PC-9 (cell line): Measurements from ENCODE around the gene ADARB2. TPM values are rescaled to one million over a fixed set of nuclear protein-coding genes. Genes with fewer than 3 reads are reported as not detected.

Experiments
- BruUV-seq: library from RNA; stranded (reverse); fragments of 400-500 nt; replicated peaks from 2 replicates; lab custom pipeline; 2021; lab: Mats Ljungman, UMichigan
- CTCF ChIA-PET: fragments of 300-600 bp; sonication (Branson Sonifier 250); formaldehyde crosslinking; loops from one replicate; lab custom pipeline; 2022; ENCODE audit warnings: antibody characterized with exemption; lab: Charles Lee
- POLR2A ChIA-PET: fragments of 300-600 bp; sonication (Branson Sonifier 250); formaldehyde crosslinking; loops from one replicate; lab custom pipeline; 2022; ENCODE audit warnings: antibody characterized with exemption; ENCODE audit not compliant: unreplicated experiment; lab: Charles Lee
- DNase-seq, 2 experiments: peaks; one replicate each; pipeline versions ENCODE4 v3.0.0 to v3.0.0-alpha.2; 2015 to 2022; ENCODE audit warnings: mixed read lengths in 1 of 2
- H2AFZ ChIP-seq: fragments of 200-600 bp; sonication (generic); 2 replicates; pipeline ENCODE4 v1.8.1; 2017; ENCODE audit warnings: antibody characterized with exemption
- H3F3A ChIP-seq: fragments of 200-600 bp; sonication (generic); 2 replicates; pipeline ENCODE4 v1.8.1; 2017; ENCODE audit warnings: antibody characterized with exemption, mild to moderate bottlenecking, low read depth; ENCODE audit not compliant: insufficient read depth
- H3K27ac ChIP-seq: fragments of 200-600 bp; sonication (generic); 2 replicates; pipeline ENCODE4 v1.6.1; 2016; ENCODE audit warnings: mixed run types
- H3K27me3 ChIP-seq: fragments of 200-600 bp; sonication (generic); 2 replicates; pipeline ENCODE4 v1.6.1; 2016; ENCODE audit warnings: low read depth, mixed run types; ENCODE audit not compliant: insufficient read depth
- H3K36me3 ChIP-seq: fragments of 200-600 bp; sonication (generic); 2 replicates; pipeline ENCODE4 v1.6.1; 2016; ENCODE audit warnings: low read depth, mixed run types
- H3K4me1 ChIP-seq: fragments of 200-600 bp; sonication (generic); replicated peaks from 2 replicates; pipeline ENCODE4 v1.6.1; 2016; ENCODE audit warnings: mixed run types; ENCODE audit not compliant: insufficient read depth
- H3K4me2 ChIP-seq: fragments of 200-600 bp; sonication (generic); 2 replicates; pipeline ENCODE4 v1.6.1; 2017; ENCODE audit warnings: mixed run types
- H3K4me3 ChIP-seq: fragments of 200-600 bp; sonication (generic); 2 replicates; pipeline ENCODE4 v1.6.1; 2016; ENCODE audit warnings: mixed run types
- H3K79me2 ChIP-seq: fragments of 200-600 bp; sonication (generic); 2 replicates; pipeline ENCODE4 v1.6.1; 2017; ENCODE audit warnings: low read depth, mixed run types
- H3K9me2 ChIP-seq: fragments of 200-600 bp; sonication (generic); 2 replicates; pipeline ENCODE4 v1.8.1; 2017; ENCODE audit warnings: mild to moderate bottlenecking; ENCODE audit not compliant: insufficient read depth
- H3K9me3 ChIP-seq: fragments of 200-600 bp; sonication (generic); 2 replicates; pipeline ENCODE4 v1.8.1; 2016; ENCODE audit warnings: low read depth; ENCODE audit not compliant: insufficient read depth
- H4K20me1 ChIP-seq: fragments of 200-600 bp; sonication (generic); 2 replicates; pipeline ENCODE4 v1.8.1; 2017; ENCODE audit not compliant: insufficient read depth
- EZH2 ChIP-seq: fragments of 200-600 bp; sonication (generic); IDR thresholded peaks from 2 replicates; pipeline ENCODE4 v1.8.0; 2017; ENCODE audit warnings: antibody characterized with exemption, low read depth
- intact Hi-C: fragments of 100-400 bp; cut with micrococcal nuclease; formaldehyde crosslinking; loops from one replicate; pipeline ENCODE4 v1.10.0; 2022; ENCODE audit not compliant: unreplicated experiment
- total RNA-seq: library from RNA; stranded (reverse); gene quantifications from 2 replicates; pipeline ENCODE4 v1.2.3, GENCODE V29; 2021
- TF ChIP-seq, protein P1 (sequence below): fragments of 200-600 bp; sonication (generic); conservative IDR thresholded peaks from 2 replicates; pipeline ENCODE4 v1.6.1; 2017; ENCODE audit warnings: mixed run types, antibody characterized with exemption, mild to moderate bottlenecking, moderate library complexity

ADARB2 gene
- total RNA-seq, 1 experiment from 2014 or later, result not detected

GRCh38 chr10:1531883-1532597 is 205.3 kb downstream of the ADARB2 start:
- no peak for DNase-seq
- CTCF ChIA-PET, result no interaction called here
- no peak overlapping the region for H3K4me3 ChIP-seq

DNA sequence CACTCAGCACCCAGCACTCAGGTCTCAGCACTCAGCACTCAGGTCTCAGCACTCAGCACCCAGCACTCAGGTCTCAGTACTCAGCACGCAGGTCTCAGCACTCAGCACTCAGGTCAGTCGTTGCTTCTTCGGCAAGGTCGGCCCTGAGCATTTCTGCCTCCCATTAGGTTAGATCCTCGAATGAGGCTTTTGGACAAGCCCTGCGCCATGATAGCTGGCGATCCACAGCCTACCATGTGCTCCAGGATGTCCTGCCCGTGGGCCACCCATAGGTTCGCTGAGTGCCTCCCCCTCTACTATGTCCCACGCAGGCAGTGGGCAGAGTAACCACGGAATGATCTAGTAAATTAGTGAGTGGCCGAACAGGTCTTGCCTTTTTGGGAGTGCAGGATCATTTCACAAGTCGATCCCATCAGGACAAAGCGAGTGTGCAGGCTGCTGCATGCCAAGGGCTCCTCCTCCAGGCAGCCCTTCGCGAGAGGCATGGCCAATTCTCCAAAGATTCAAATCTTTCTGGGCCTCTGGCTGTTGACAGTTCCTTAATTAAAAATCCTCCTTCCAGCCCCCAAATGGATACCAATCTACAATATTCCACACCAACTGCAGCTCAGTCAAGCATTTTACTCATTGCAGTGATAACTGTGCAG is 206.3 kb downstream of the ADARB2 start:
- BruUV-seq, result no TSS peak
- H3K9me3 ChIP-seq, result no peaks in the 10 kb centered on the region
- no peaks in the 10 kb centered on the region for H4K20me1 ChIP-seq
- no peak overlapping the region for H2AFZ ChIP-seq
- no peaks in the 10 kb centered on the region for H3K79me2 ChIP-seq
- no peaks in the 10 kb centered on the region for H3K36me3 ChIP-seq
- TF ChIP-seq, protein P1, sequence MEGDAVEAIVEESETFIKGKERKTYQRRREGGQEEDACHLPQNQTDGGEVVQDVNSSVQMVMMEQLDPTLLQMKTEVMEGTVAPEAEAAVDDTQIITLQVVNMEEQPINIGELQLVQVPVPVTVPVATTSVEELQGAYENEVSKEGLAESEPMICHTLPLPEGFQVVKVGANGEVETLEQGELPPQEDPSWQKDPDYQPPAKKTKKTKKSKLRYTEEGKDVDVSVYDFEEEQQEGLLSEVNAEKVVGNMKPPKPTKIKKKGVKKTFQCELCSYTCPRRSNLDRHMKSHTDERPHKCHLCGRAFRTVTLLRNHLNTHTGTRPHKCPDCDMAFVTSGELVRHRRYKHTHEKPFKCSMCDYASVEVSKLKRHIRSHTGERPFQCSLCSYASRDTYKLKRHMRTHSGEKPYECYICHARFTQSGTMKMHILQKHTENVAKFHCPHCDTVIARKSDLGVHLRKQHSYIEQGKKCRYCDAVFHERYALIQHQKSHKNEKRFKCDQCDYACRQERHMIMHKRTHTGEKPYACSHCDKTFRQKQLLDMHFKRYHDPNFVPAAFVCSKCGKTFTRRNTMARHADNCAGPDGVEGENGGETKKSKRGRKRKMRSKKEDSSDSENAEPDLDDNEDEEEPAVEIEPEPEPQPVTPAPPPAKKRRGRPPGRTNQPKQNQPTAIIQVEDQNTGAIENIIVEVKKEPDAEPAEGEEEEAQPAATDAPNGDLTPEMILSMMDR, result no peak
- no peak for TF ChIP-seq EZH2
- H3K9me2 ChIP-seq, result no peaks in the 10 kb centered on the region
- POLR2A ChIA-PET, result no interaction called here
- CTCF ChIA-PET, result no interaction called here
- no peaks in the 10 kb centered on the region for H3F3A ChIP-seq
- no peak overlapping the region for H3K27ac ChIP-seq
- intact Hi-C loops, result no loop called here
- H3K4me1 ChIP-seq, result no peaks in the 10 kb centered on the region
- peaks cover 63% of the 10 kb centered on the region for H3K27me3 ChIP-seq
- H3K4me2 ChIP-seq, result no peak overlapping the region
- no peak overlapping the region for H3K4me3 ChIP-seq
- DNase-seq, result no peak

More at GRCh38 chr10:1531883-1532597, 205.3 kb downstream of the ADARB2 start:
- Histone ChIP-seq H3K4me1 (no peaks in the 10 kb centered on the region), H3K4me2 (no peak overlapping the region), H3K27me3 (peaks cover 68% of the 10 kb centered on the region), H3F3A (no peaks in the 10 kb centered on the region), H4K20me1 (no peaks in the 10 kb centered on the region), H3K27ac (no peak overlapping the region), H3K9me2 (no peaks in the 10 kb centered on the region), H2AFZ (no peak overlapping the region), H3K36me3 (no peaks in the 10 kb centered on the region), H3K79me2 (no peaks in the 10 kb centered on the region), H3K9me3 (no peaks in the 10 kb centered on the region)
- intact Hi-C loops, result no loop called here
- POLR2A ChIA-PET, result no interaction called here
- no TSS peak for BruUV-seq
- no peak for TF ChIP-seq EZH2

DNA sequence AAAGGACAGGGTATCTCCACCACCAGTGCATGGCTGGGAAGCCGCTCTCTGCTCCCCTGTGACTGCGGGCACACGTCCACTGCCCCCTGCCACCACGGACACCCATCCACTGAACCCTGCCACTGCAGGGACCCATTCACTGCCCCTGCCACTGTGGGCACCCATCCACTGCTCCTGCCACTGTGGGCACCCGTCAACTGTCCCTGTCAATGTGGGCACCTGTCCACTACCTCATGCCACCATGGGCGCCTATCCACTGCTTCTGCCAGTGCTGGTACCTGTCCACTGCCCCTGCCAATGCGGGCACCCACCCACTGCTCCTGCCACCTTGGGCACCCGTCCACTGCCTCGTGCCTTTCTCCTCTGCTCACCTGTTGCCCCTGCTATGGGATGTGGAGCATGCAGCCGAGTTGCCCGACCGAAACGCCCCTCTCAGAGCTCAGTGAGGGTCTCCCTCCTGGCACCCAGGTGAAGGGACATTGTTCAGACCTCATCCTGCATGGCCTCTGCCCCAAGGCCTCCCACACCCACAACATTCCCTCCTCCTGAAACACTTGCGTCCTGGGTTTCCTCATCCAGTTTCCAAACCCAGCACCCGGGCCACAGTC is 207.4 kb downstream of the ADARB2 start:
- no peaks in the 10 kb centered on the region for H3K9me3 ChIP-seq
- no peak overlapping the region for H3K4me3 ChIP-seq
- no peaks in the 10 kb centered on the region for H3K4me1 ChIP-seq
- no peaks in the 10 kb centered on the region for H4K20me1 ChIP-seq
- no peak for DNase-seq
- H3K9me2 ChIP-seq, result no peaks in the 10 kb centered on the region
- TF ChIP-seq, protein P1, result no peak
- no peak for TF ChIP-seq EZH2
- no peak overlapping the region for H2AFZ ChIP-seq
- no peaks in the 10 kb centered on the region for H3K36me3 ChIP-seq
- ChIA-PET POLR2A (no interaction called here), CTCF (no interaction called here)
- H3F3A ChIP-seq, result no peaks in the 10 kb centered on the region
- H3K79me2 ChIP-seq, result no peaks in the 10 kb centered on the region
- H3K27me3 ChIP-seq, result peaks cover 60% of the 10 kb centered on the region
- intact Hi-C loops, result no loop called here
- BruUV-seq, result no TSS peak
- no peak overlapping the region for H3K4me2 ChIP-seq
- no peak overlapping the region for H3K27ac ChIP-seq
